Measurements from ENCODE around the gene ARHGAP23. TPM values are rescaled to one million over a fixed set of nuclear protein-coding genes. Genes with fewer than 3 reads are reported as not detected.
"Not testable (repeated sequence)": the region's sequence is repeated elsewhere in the genome, so short reads cannot be mapped to it uniquely, and the experiment has no call there.

Gene ARHGAP23
- total RNA-seq, 1 donor from 2014 or later = 67.5 TPM

DNA sequence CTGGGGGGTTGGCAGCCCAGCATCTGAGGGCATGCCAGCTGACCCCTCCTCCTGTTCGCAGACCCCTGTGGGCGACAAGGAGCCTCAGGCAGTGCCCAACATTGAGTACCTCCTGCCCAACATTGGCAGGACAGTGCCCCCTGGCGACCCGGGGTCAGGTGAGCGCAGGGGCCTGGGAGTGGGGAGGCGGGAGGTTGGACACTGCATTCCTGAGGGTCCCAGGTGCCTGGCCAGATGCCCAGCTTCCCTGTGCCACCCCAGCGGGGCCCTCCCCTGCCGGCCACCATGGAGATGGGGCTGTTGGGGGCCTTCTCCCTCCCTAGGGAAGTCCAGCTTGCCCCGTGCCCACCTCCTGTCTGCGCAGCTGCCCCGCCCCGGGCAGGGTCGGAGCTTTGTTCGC lies 70.1 kb downstream of the ARHGAP23 start:
- DNase-seq (ENCODE audit: missing footprints) (no peak), ATAC-seq (no peak)
- intact Hi-C loops (cut with DNase I) = no loop called here

- DNase-seq (ENCODE audit: missing footprints); ATAC-seq: not testable (repeated sequence)
These were observed 71.0 kb downstream of the ARHGAP23 start for GRCh38 chr17:38499230-38499629.

GRCh38 chr17:38501718-38502117 lies 73.5 kb downstream of the ARHGAP23 start:
- not testable (repeated sequence) for DNase-seq (ENCODE audit: missing footprints); ATAC-seq
- intact Hi-C loops (cut with DNase I) = loop anchor here (10.0 kb wide), 1 partner anchor 147 kb away; the partner anchor contains the start of gene SOCS7

More at GRCh38 chr17:38499230-38499629, 71.0 kb downstream of the ARHGAP23 start:
- intact Hi-C loops (cut with DNase I) = not testable (repeated sequence)

DNA sequence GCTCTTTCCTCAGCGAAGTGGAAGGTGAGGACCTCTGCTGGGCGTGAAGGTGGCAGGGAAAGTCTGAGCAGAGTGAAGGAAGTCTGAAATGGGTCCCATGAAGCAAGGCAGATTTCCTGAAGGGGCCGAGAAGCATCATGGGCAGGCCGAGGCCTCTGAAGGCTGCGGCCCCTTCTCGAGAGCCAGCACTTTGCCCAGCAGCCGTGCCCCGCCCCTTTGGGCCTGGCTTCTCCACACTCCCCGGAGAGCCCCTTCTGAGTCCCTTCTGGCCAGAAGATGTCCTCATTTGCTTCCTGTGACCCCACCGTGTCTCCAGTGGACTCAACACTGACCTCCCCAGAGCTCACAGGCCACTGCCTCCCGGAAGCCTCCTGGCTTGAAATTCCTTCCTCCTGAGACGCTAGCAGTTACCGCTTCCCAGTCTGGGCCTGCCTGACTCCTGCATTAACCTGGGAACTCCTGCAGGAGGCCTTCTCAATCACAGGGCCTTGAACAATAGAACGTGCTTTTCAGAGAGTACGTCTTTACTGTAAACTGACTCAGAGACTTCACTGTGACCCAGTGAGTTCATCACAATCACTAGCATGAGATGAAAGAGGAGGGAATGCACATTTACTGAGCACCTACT lies 75.1 kb downstream of the ARHGAP23 start:
- intact Hi-C loops (cut with DNase I) = loop anchor here (10.0 kb wide), 1 partner anchor 149 kb away; the partner anchor contains the start of gene SOCS7
- not testable (repeated sequence) for ATAC-seq; DNase-seq (ENCODE audit: missing footprints)

- ATAC-seq (no peak), DNase-seq (ENCODE audit: missing footprints) (no peak)
- intact Hi-C loops (cut with DNase I) = loop anchor here (10.0 kb wide), 1 partner anchor 149 kb away; the partner anchor contains the start of gene SOCS7
These were observed 76.0 kb downstream of the ARHGAP23 start for GRCh38 chr17:38504216-38504615.

DNA sequence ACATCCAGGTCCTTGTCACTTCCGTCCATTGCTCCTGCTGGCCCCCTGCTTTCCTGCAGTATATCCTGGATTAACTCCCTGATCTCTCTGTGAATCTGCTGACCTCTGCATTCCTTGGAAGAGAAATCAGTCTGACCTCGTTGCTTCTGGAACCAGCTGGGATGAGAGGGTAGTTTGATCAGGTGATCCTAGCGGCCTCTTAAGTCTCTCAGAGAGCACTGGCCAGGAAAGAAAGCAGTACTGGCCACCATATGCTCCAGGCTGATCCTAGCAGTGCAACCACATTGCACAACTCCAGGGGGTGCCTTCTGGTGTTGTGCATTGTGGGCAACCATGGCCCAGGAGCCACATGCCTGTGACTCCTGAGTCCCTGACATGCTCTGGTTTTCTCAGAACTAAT lies 79.2 kb downstream of the ARHGAP23 start:
- DNase-seq (ENCODE audit: missing footprints) (no peak), ATAC-seq (no peak)
- intact Hi-C loops (cut with DNase I) = loop anchor here (10.0 kb wide), 1 partner anchor 153 kb away; the partner anchor contains the start of gene SOCS7

GRCh38 chr17:38507921-38508569 lies 79.8 kb downstream of the ARHGAP23 start:
- intact Hi-C loops (cut with DNase I) = loop anchor here (10.0 kb wide), 1 partner anchor 153 kb away; the partner anchor contains the start of gene SOCS7

DNA sequence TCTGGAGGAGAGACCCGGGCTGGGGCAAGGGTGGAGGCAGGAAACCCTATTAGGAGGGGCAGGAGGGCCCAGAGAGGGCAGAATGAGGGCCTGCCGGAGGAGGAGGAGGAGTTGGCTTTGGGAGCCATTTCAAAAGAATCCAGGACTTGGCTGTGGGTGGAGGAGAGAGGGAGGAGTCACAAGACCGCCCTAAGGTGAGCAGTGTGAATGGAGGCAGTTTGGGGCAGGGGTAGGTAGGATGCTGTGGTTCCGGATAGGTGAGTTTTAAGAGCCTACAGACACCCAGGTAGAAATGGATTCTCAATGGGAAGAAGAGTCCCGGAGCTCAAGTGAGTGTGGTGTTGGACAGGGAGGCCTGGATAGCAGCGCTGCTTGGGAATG lies 80.3 kb downstream of the ARHGAP23 start:
- no peak for DNase-seq (ENCODE audit: missing footprints)
- intact Hi-C loops (cut with DNase I) = loop anchor here (10.0 kb wide), 1 partner anchor 154 kb away; the partner anchor contains the start of gene SOCS7

More at GRCh38 chr17:38507921-38508569, 79.8 kb downstream of the ARHGAP23 start:
- ATAC-seq (no peak), DNase-seq (ENCODE audit: missing footprints) (no peak)

GRCh38 chr17:38508954-38509771 lies 80.9 kb downstream of the ARHGAP23 start:
- intact Hi-C loops (cut with DNase I) = loop anchor here (10.0 kb wide), 1 partner anchor 154 kb away; the partner anchor contains the start of gene SOCS7
- DNase-seq (ENCODE audit: missing footprints) = peak; percentile 89
- ATAC-seq = peak; percentile 51

More for the DNA sequence above, 80.3 kb downstream of the ARHGAP23 start:
- ATAC-seq = no peak

DNA sequence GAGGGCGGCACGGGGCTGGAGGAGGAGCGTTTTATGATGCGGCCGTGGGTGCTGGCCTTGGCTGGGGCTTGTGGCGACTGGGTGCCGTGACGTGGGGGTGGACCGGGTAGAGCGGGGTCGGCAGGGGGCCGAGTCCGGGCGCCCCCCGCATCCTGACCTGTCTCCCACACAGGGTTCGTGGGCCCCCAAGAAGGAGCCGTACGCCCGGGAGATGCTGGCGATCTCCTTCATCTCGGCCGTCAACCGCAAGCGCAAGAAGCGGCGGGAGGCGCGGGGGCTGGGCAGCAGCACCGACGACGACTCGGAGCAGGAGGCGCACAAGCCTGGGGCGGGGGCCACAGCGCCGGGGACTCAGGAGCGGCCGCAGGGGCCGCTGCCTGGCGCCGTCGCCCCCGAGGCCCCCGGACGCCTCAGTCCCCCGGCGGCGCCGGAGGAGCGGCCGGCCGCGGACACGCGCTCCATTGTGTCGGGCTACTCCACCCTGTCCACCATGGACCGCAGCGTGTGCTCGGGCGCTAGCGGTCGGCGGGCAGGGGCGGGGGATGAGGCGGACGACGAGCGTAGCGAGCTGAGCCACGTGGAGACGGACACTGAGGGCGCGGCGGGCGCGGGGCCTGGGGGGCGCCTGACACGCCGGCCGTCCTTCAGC lies 81.6 kb downstream of the ARHGAP23 start:
- ATAC-seq (peak; percentile 12), DNase-seq (ENCODE audit: missing footprints) (no peak)
- intact Hi-C loops (cut with DNase I) = loop anchor here (5.0 to 10.0 kb wide), 2 partner anchors 155 to 157 kb away; partner anchors contain the start of gene SOCS7

DNA sequence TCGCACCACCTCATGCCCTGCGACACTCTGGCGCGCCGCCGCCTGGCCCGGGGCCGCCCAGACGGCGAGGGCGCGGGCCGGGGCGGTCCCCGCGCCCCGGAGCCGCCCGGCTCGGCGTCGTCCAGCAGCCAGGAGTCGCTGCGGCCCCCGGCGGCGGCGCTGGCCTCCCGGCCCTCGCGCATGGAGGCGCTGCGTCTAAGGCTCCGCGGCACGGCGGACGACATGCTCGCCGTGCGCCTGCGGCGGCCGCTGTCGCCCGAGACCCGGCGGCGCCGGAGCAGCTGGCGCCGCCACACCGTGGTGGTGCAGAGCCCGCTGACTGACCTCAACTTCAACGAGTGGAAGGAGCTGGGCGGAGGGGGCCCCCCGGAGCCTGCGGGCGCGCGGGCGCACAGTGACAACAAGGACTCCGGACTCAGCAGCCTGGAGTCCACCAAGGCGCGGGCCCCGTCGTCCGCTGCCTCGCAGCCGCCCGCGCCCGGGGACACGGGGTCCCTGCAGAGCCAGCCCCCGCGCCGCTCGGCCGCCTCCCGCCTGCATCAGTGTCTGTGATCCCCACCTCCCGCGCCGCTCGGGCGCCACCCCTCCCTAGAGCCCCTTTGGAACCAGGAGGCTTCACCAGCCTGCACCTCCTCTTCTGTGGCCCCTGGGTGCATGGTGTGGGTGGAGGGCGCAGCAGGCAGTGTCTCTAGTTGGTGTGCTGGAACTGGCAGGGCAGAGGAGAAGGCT lies 82.3 kb downstream of the ARHGAP23 start:
- intact Hi-C loops (cut with DNase I) = loop anchor here (5.0 kb wide), 1 partner anchor 157 kb away; no protein-coding TSS in a partner anchor
- ATAC-seq (peak; percentile 59), DNase-seq (ENCODE audit: missing footprints) (no peak)

DNA sequence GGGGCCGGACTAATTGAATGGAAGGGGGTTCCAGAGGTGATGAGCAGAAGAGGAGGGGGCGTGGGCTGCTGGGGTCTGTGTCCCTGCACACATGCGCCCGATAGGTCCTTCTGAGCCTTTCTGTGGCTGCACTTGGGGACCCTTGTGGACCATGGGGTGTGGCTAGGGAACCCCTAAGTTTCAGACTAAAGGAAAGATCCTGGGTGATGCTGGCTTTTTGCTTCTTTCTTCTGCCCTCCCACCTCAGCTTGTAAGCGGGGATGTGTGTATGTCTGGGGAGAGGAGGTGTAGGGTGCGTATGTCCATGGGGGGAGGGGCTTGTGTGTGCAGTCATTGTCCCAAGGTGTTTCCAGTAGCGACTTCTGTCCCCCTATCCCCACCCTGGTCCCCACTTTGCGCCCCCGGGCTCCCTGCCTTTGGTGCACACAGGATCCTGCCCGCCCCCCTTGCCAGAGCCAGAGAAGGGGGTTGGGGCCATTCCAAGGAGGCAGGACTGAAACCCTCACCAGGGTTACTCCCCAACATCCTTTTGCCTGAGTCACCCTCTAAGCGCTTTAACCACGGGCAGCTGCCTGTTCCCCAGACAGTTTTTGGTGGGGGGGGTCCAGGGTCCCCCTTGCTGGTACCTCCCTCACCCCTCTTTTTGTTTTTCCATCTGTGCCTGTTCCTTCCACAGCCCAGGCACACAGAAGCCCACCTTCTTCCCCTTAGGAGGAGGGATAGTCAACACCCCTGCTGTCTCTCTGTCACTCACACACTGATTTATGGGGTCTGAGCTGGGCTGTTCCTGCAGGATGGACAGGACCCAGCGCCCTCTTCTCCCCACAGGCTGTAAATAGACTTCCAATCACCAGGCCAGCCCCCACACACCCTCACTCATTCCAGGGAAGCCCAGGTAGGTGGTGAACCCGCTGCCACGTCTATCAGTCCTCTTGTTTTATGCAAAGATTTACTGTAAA lies 83.2 kb downstream of the ARHGAP23 start:
- no peak for DNase-seq (ENCODE audit: missing footprints)
- intact Hi-C loops (cut with DNase I) = loop anchor here (5.0 kb wide), 1 partner anchor 156 kb away; no protein-coding TSS in a partner anchor
- no peak for ATAC-seq

GRCh38 chr17:38512473-38513058 lies 84.3 kb downstream of the ARHGAP23 start:
- intact Hi-C loops (cut with DNase I) = loop anchor here (5.0 kb wide), 1 partner anchor 155 kb away; no protein-coding TSS in a partner anchor
- DNase-seq (ENCODE audit: missing footprints) = no peak
- ATAC-seq = no peak

GRCh38 chr17:38526526-38526925 lies 98.3 kb downstream of the ARHGAP23 start:
- intact Hi-C loops (cut with DNase I); ATAC-seq; DNase-seq (ENCODE audit: missing footprints): not testable (repeated sequence)

DNA sequence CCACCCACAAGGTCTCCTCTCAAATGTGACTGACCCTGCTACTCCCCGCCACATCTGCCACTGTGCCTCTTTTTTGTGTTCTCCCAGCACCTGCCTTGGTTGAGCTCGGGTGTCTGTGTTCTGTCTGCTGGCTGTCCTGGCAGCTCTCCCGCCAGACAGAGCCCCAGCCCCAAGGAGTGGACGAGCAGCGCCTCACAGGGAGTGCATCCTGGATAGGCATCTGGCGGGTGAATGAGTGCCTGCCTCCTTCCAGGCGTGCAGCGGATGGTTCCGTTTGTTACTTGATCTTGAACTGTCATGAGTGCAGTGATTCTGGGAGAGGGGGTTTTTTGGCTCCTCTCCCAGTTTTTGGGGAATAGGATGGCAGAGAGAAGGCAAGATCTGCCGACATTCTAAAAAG lies 99.9 kb downstream of the ARHGAP23 start:
- DNase-seq (ENCODE audit: missing footprints); ATAC-seq; intact Hi-C loops (cut with DNase I): not testable (repeated sequence)

GRCh38 chr17:38530856-38531255 lies 102.6 kb downstream of the ARHGAP23 start:
- DNase-seq (ENCODE audit: missing footprints); ATAC-seq; intact Hi-C loops (cut with DNase I): not testable (repeated sequence)
